Measurements from ENCODE around the gene FRMPD4. TPM values are rescaled to one million over a fixed set of nuclear protein-coding genes. Genes with fewer than 3 reads are reported as not detected.

FRMPD4 gene
- total and polyA plus RNA-seq, 12 donors = under 0.01 to 0.06 (median 0.02) TPM; not detected in 7

GRCh38 chrX:12363216-12363615, 224.9 kb downstream of the FRMPD4 start:
- 80 to 95% (median 88%) methylated on average over 2 of the region's 2 CpGs for WGBS, 4 donors
- Histone ChIP-seq H3K27me3 (no peaks in the 10 kb centered on the region), H3K27ac (no peak overlapping the region), H3K9me3 (replicated peaks in 1 of 3) (no peaks in the 10 kb centered on the region), H3K4me3 (no peak overlapping the region), H3K36me3 (replicated peaks in 1 of 2) (no peaks in the 10 kb centered on the region), H3K4me1 (replicated peaks in 1 of 2) (no peaks in the 10 kb centered on the region)
- no peak for DNase-seq
- TF ChIP-seq CTCF (IDR thresholded peaks at IDR 0.05) = no peak
- TF ChIP-seq POLR2A (IDR thresholded peaks at IDR 0.05) = no peak
- intact Hi-C loops (cut with DNase I) = no loop called here

GRCh38 chrX:12366440-12366839, 228.2 kb downstream of the FRMPD4 start:
- intact Hi-C loops (cut with DNase I) = no loop called here
- no peaks in the 10 kb centered on the region for H3K36me3 ChIP-seq (replicated peaks in 1 of 2)
- H3K4me3 ChIP-seq = no peak overlapping the region
- H3K9me3 ChIP-seq (replicated peaks in 1 of 3) = no peaks in the 10 kb centered on the region
- no peaks in the 10 kb centered on the region for H3K4me1 ChIP-seq (replicated peaks in 1 of 2)
- no peak for DNase-seq
- TF ChIP-seq CTCF (IDR thresholded peaks at IDR 0.05) (no peak), POLR2A (IDR thresholded peaks at IDR 0.05) (no peak)
- 40 to 80% (median 68%) methylated on average over 1 to 2 of the region's 2 CpGs for WGBS, 4 donors
- no peak overlapping the region for H3K27ac ChIP-seq
- H3K27me3 ChIP-seq = no peaks in the 10 kb centered on the region

GRCh38 chrX:12367254-12367653, 229.0 kb downstream of the FRMPD4 start:
- intact Hi-C loops (cut with DNase I) = no loop called here
- DNase-seq = no peak
- WGBS, 4 donors = 74 to 83% (median 79%) methylated on average over 9 to 11 of the region's 11 CpGs
- H3K4me3 ChIP-seq = no peak overlapping the region
- TF ChIP-seq CTCF (IDR thresholded peaks at IDR 0.05) (no peak), POLR2A (IDR thresholded peaks at IDR 0.05) (no peak)
- H3K27me3 ChIP-seq = no peaks in the 10 kb centered on the region
- no peaks in the 10 kb centered on the region for H3K36me3 ChIP-seq (replicated peaks in 1 of 2)
- no peaks in the 10 kb centered on the region for H3K9me3 ChIP-seq (replicated peaks in 1 of 3)
- H3K27ac ChIP-seq = no peak overlapping the region
- no peaks in the 10 kb centered on the region for H3K4me1 ChIP-seq (replicated peaks in 1 of 2)

GRCh38 chrX:12370497-12370986, 232.3 kb downstream of the FRMPD4 start:
- TF ChIP-seq POLR2A (IDR thresholded peaks at IDR 0.05) (no peak), CTCF (IDR thresholded peaks at IDR 0.05) (no peak)
- Histone ChIP-seq H3K4me3 (no peak overlapping the region), H3K4me1 (replicated peaks in 1 of 2) (no peaks in the 10 kb centered on the region), H3K27me3 (peaks cover 4% of the 10 kb centered on the region), H3K36me3 (replicated peaks in 1 of 2) (no peaks in the 10 kb centered on the region), H3K27ac (no peak overlapping the region), H3K9me3 (replicated peaks in 1 of 3) (no peaks in the 10 kb centered on the region)
- 58 to 64% (median 59%) methylated on average over 3 of the region's 3 CpGs for WGBS, 4 donors
- intact Hi-C loops (cut with DNase I) = no loop called here
- DNase-seq = peak in 2 of 7 donors; percentile 1 to 44

All from adrenal gland (tissue), 12 donors.